Neuronal stem cell (in vitro differentiated cells): ENCODE measurements around the gene SBSN.

Experiments used
- DNase-seq: peaks from one replicate; pipeline ENCODE4 v3.0.0-alpha.2; 2013; ENCODE audit warnings: low spot score
- H2AFZ ChIP-seq: one replicate; pipeline ENCODE4 v1.6.1; 2013; ENCODE audit warnings: mild to moderate bottlenecking, low read length, inconsistent platforms
- H2AK5ac ChIP-seq: 2 replicates; pipeline ENCODE4 v1.6.1; 2013; ENCODE audit warnings: low read depth, mild to moderate bottlenecking, inconsistent platforms, low read length, moderate library complexity, mixed read lengths
- H2BK120ac ChIP-seq: 2 replicates; pipeline ENCODE4 v1.6.1; 2013; ENCODE audit warnings: low read depth, mild to moderate bottlenecking, inconsistent platforms, low read length, moderate library complexity, mixed read lengths
- H2BK12ac ChIP-seq: one replicate; pipeline ENCODE4 v1.6.1; 2013; ENCODE audit warnings: low read length, inconsistent platforms
- H2BK15ac ChIP-seq: 2 replicates; pipeline ENCODE4 v1.6.1; 2013; ENCODE audit warnings: mild to moderate bottlenecking, low read length, inconsistent platforms, mixed read lengths
- H2BK5ac ChIP-seq: one replicate; pipeline ENCODE4 v1.6.1; 2013; ENCODE audit warnings: inconsistent platforms, mild to moderate bottlenecking, low read length, moderate library complexity
- H3K14ac ChIP-seq: one replicate; pipeline ENCODE4 v1.6.1; 2013; ENCODE audit warnings: low read length, inconsistent platforms
- H3K18ac ChIP-seq: 2 replicates; pipeline ENCODE4 v1.6.1; 2013; ENCODE audit warnings: low read length, inconsistent platforms
- H3K23ac ChIP-seq: 2 replicates; pipeline ENCODE4 v1.6.1; 2013; ENCODE audit warnings: low read depth, mild to moderate bottlenecking, mixed read lengths, low read length, inconsistent platforms; ENCODE audit not compliant: poor library complexity
- H3K27ac ChIP-seq: replicated peaks from 3 replicates; pipeline ENCODE4 v1.5.1; 2013; ENCODE audit warnings: low read length, inconsistent platforms
- H3K27me3 ChIP-seq, 3 experiments: 2 replicates each; pipeline ENCODE4 v1.6.1; 2013; ENCODE audit warnings: low read length in 3 of 3, mild to moderate bottlenecking in 2 of 3, inconsistent platforms in 1 of 3, low read depth in 1 of 3, mixed read lengths in 1 of 3, moderate library complexity in 1 of 3; ENCODE audit not compliant: control insufficient read depth in 3 of 3, insufficient read depth in 3 of 3
- H3K36me3 ChIP-seq, 2 donors: replicated peaks in 1 of 2; 2 replicates each; pipeline ENCODE4 v1.6.1; 2013; ENCODE audit warnings: low read length in 2 of 2; ENCODE audit not compliant: control insufficient read depth in 2 of 2, insufficient read depth in 2 of 2
- H3K4ac ChIP-seq: 2 replicates; pipeline ENCODE4 v1.6.1; 2013; ENCODE audit warnings: inconsistent platforms, mild to moderate bottlenecking, low read length, moderate library complexity
- H3K4me1 ChIP-seq, 2 donors: 1 replicate in 1 of 2; 2 replicates in 1 of 2; pipeline ENCODE4 v1.6.1; 2013; ENCODE audit warnings: low read length in 2 of 2, low read depth in 1 of 2; ENCODE audit not compliant: control insufficient read depth in 2 of 2, insufficient read depth in 1 of 2
- H3K4me2 ChIP-seq: one replicate; pipeline ENCODE4 v1.6.1; 2013; ENCODE audit warnings: mild to moderate bottlenecking, low read length, inconsistent platforms; ENCODE audit not compliant: insufficient read depth, poor library complexity, severe bottlenecking
- H3K4me3 ChIP-seq, 2 donors: 2 replicates each; pipeline ENCODE4 v1.5.1; 2013; ENCODE audit warnings: low read length in 2 of 2, mild to moderate bottlenecking in 2 of 2, inconsistent platforms in 1 of 2, moderate library complexity in 1 of 2
- H3K79me1 ChIP-seq: one replicate; pipeline ENCODE4 v1.6.1; 2013; ENCODE audit warnings: low read depth, mild to moderate bottlenecking, inconsistent platforms, low read length, moderate library complexity
- H3K9ac ChIP-seq: one replicate; pipeline ENCODE4 v1.6.1; 2013; ENCODE audit warnings: mild to moderate bottlenecking, low read depth, low read length, inconsistent platforms; ENCODE audit not compliant: poor library complexity
- H3K9me3 ChIP-seq, 2 donors: replicated peaks in 1 of 2; 2 replicates each; pipeline versions ENCODE3 to v1.6.1; 2013; ENCODE audit warnings: low read length in 2 of 2, mild to moderate bottlenecking in 2 of 2, inconsistent platforms in 1 of 2, low read depth in 1 of 2, mixed read lengths in 1 of 2, moderate library complexity in 1 of 2; ENCODE audit not compliant: control insufficient read depth in 2 of 2, insufficient read depth in 1 of 2
- H4K8ac ChIP-seq: one replicate; pipeline ENCODE4 v1.6.1; 2013; ENCODE audit warnings: low read depth, mild to moderate bottlenecking, inconsistent platforms, low read length, moderate library complexity
- H4K91ac ChIP-seq: one replicate; pipeline ENCODE4 v1.6.1; 2013; ENCODE audit warnings: low read length, low read depth, mild to moderate bottlenecking, inconsistent platforms; ENCODE audit not compliant: poor library complexity
- WGBS, 2 donors: extraction: QIAGEN DNeasy Blood & Tissue Kit; methylation state at CpG; one replicate each; pipeline ENCODE4 v1.1.7; 2013; ENCODE audit warnings: missing lambda C conversion rate in 2 of 2, mixed read lengths in 1 of 2; ENCODE audit not compliant: insufficient read length in 2 of 2, insufficient replicate concordance in 1 of 2; ENCODE audit errors: extremely low coverage in 2 of 2; 5-methylcytosine and 5-hydroxymethylcytosine counted together

The SBSN gene

DNA sequence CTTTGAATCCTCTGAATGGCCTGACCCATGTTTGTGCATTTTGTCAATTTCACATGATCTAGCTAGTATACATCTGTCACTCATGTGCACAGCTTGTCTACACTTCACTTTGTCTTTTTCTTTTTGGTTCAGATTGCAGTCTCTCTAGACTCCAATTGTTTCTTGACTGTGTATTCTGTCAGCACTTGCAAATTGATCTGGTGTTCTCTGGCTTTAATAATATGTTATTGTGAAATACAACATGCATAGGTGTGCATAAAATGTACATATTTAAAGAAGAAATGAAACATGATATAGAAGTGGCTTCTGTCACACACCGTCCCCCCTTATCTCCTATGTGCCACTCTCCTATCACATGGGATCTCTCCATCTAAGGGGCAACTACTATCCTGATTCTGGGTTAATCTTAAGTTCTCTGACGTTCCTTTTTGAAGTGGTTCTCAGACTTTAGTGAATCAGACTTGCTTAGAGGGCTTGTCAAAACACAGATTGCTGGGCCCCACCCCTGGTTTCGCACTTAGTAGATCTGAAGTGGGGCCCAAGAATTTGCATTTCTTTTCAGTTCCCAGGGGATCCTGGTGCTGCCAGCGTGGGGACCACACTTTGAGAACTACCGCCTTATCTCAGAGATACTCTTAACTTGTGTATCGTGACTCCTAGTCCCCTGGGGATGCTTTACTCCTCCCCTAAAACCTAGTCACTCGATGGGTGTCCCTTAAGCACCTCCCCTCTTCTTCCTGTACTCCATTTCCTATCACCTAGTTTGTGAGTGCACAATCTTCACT lies 43.7 kb downstream of the SBSN start:
- Histone ChIP-seq H3K4me2 (no peak overlapping the region), H3K23ac (no peak overlapping the region), H2BK5ac (no peak overlapping the region), H4K91ac (no peak overlapping the region), H3K9ac (no peak overlapping the region), H3K79me1 (no peaks in the 10 kb centered on the region), H3K18ac (no peak overlapping the region), H2BK15ac (no peak overlapping the region), H2AFZ (no peak overlapping the region), H2BK120ac (no peak overlapping the region), H3K14ac (no peak overlapping the region), H3K4me3 (no peak overlapping the region), H3K27ac (no peak overlapping the region), H3K4ac (no peak overlapping the region), H2AK5ac (no peak overlapping the region), H4K8ac (no peak overlapping the region), H2BK12ac (no peak overlapping the region), H3K9me3 (no peaks in the 10 kb centered on the region), H3K4me1 (no peaks in the 10 kb centered on the region), H3K27me3 (peaks cover 0 to 28% (median 0%) of the 10 kb centered on the region in 3 experiments), H3K36me3 (no peaks in the 10 kb centered on the region)
- DNase-seq: no peak
- no CpG with 5 or more reads among the region's 7 CpGs for WGBS, 2 donors

DNA sequence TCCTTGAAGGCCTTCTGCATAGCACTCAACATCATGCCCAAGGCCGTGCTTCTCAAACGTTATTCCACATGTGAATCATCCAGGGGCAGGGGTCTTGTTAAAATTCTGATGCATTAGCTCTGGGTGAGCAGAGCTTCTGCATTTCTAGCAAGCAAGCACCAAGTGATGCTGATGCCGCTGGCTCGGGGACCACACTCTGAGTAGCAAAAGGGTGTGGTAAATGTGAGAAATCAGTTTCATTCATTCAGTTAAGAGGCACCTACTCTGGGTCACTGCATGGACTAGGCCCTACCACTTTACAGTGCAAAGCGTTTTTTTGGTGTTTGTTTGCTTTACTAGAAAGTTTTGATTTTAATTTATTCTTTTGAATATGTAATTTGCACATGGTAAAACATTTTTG lies 45.0 kb downstream of the SBSN start:
- Histone ChIP-seq H3K9ac (no peak overlapping the region), H3K4ac (no peak overlapping the region), H2BK12ac (no peak overlapping the region), H2BK120ac (no peak overlapping the region), H3K18ac (no peak overlapping the region), H2AFZ (no peak overlapping the region), H2BK5ac (no peak overlapping the region), H3K4me2 (no peak overlapping the region), H3K79me1 (no peaks in the 10 kb centered on the region), H2AK5ac (no peak overlapping the region), H4K91ac (no peak overlapping the region), H3K23ac (no peak overlapping the region), H3K4me3 (no peak overlapping the region), H3K36me3 (no peaks in the 10 kb centered on the region), H3K27me3 (peaks cover 0 to 18% (median 0%) of the 10 kb centered on the region in 3 experiments), H3K9me3 (no peaks in the 10 kb centered on the region), H3K27ac (no peak overlapping the region), H3K4me1 (no peaks in the 10 kb centered on the region), H3K14ac (no peak overlapping the region), H4K8ac (no peak overlapping the region), H2BK15ac (no peak overlapping the region)
- no peak for DNase-seq
- no CpG with 5 or more reads among the region's 5 CpGs for WGBS, 2 donors

DNA sequence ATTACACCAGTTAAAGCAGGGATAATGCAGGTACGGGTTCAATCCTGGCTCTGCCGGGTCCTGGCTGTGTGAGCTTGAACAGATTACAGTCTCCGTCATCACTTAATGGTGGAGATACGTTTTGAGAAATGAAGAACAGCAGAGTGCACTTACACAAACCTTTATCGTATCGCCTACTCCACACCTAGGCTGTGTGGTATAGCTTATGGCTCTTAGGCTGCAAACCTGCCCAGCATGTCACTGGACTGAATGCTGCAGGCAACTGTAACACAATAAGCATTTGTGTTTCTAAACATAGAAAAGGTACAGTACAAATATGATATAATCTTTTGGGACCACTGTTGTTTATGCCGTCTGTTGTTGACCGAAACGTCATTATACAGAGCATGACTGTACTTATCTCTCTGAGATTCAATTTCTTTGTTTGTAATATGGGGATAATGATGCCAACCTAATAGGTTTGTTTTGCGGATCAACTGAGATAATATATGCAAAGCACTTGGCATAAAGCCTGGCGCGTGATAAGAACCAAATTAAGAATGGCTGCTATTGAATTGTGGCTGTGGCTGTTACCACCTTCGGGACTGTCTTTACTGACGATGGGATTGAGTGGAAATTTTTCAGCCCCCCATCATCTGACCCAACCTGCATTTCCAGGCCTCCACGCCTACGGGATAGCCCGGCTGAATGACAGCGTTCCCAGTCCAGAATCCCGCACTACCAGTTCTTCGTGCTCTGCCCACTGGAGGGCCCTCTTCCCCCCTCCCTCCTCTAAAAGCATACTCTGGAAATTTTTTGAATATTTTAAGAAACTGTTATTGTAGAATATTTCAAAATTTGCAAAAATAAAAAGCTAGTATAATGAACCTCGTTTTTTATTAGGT lies 49.1 kb downstream of the SBSN start:
- no peak overlapping the region for H3K4me2 ChIP-seq
- no peaks in the 10 kb centered on the region for H3K4me1 ChIP-seq
- H4K91ac ChIP-seq: no peak overlapping the region
- H3K9ac ChIP-seq: no peak overlapping the region
- no peaks in the 10 kb centered on the region for H3K36me3 ChIP-seq
- no peak overlapping the region for H2BK120ac ChIP-seq
- no peak overlapping the region for H2BK15ac ChIP-seq
- H4K8ac ChIP-seq: no peak overlapping the region
- WGBS, 2 donors: no CpG with 5 or more reads among the region's 21 CpGs
- no peak overlapping the region for H2AK5ac ChIP-seq
- H3K27me3 ChIP-seq: peaks cover 0 to 2% (median 0%) of the 10 kb centered on the region in 3 experiments
- H3K4me3 ChIP-seq: no peak overlapping the region
- no peak overlapping the region for H3K14ac ChIP-seq
- H3K9me3 ChIP-seq: no peaks in the 10 kb centered on the region
- H2AFZ ChIP-seq: no peak overlapping the region
- H3K18ac ChIP-seq: no peak overlapping the region
- no peak overlapping the region for H3K23ac ChIP-seq
- no peaks in the 10 kb centered on the region for H3K79me1 ChIP-seq
- no peak overlapping the region for H3K4ac ChIP-seq
- no peak overlapping the region for H3K27ac ChIP-seq
- no peak overlapping the region for H2BK12ac ChIP-seq
- no peak for DNase-seq
- no peak overlapping the region for H2BK5ac ChIP-seq

DNA sequence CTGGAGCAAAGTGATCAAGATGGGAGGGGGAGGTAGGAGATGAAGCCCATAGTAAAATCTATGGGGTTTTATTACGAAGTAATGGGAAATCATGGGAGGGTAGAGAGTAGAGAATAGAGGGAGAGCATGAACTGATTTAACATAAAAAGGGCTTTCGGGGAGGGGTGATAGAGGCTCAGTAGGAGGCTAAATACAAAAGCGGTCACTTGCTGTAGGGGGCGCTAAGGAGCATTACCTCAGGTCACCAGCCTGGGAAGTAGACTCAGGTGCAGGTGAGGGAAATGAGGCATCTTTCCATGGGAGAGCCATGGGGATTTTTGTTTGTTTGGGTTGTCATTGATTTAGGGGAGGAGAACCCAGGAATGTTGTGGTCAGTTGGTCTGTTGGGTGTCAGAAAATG lies 52.0 kb downstream of the SBSN start:
- Histone ChIP-seq H3K36me3 (no peaks in the 10 kb centered on the region), H2AFZ (no peak overlapping the region), H3K14ac (no peak overlapping the region), H2BK120ac (no peak overlapping the region), H2BK5ac (no peak overlapping the region), H4K8ac (no peak overlapping the region), H3K4me1 (no peaks in the 10 kb centered on the region), H2BK12ac (no peak overlapping the region), H3K4me3 (no peak overlapping the region), H2BK15ac (no peak overlapping the region), H2AK5ac (no peak overlapping the region), H3K9ac (no peak overlapping the region), H3K4me2 (no peak overlapping the region), H3K4ac (no peak overlapping the region), H3K79me1 (no peaks in the 10 kb centered on the region), H3K18ac (no peak overlapping the region), H4K91ac (no peak overlapping the region), H3K27me3 (no peaks in the 10 kb centered on the region), H3K23ac (no peak overlapping the region), H3K27ac (no peak overlapping the region), H3K9me3 (no peaks in the 10 kb centered on the region)
- DNase-seq: no peak
- WGBS, 2 donors: 100% methylated on average over 1 of the region's 4 CpGs; no CpG with 5 or more reads in 1 of the 2 donors
